Endothelial cell (in vitro differentiated cells): ENCODE data around the gene LRTM2. TPM values are rescaled to one million over a fixed set of nuclear protein-coding genes. Genes with fewer than 3 reads are reported as not detected.

Experiments used
- DNase-seq: peaks from one replicate; pipeline ENCODE4 v3.0.0; 2021; ENCODE audit warnings: low spot score
- H3K27ac Mint-ChIP-seq: one replicate; pipeline ENCODE4 v1.8.0; 2021; ENCODE audit warnings: mixed read lengths, inconsistent platforms; ENCODE audit not compliant: unreplicated experiment
- H3K27me3 Mint-ChIP-seq: one replicate; pipeline ENCODE4 v1.8.0; 2021; ENCODE audit warnings: mild to moderate bottlenecking, moderate library complexity, mixed read lengths, inconsistent platforms; ENCODE audit not compliant: unreplicated experiment
- H3K36me3 Mint-ChIP-seq: one replicate; pipeline ENCODE4 v1.8.0; 2021; ENCODE audit warnings: mild to moderate bottlenecking, low read depth, mixed read lengths, inconsistent platforms; ENCODE audit not compliant: unreplicated experiment
- H3K4me1 Mint-ChIP-seq: one replicate; pipeline ENCODE4 v1.8.0; 2021; ENCODE audit warnings: mild to moderate bottlenecking, mixed read lengths, inconsistent platforms; ENCODE audit not compliant: unreplicated experiment
- H3K4me3 Mint-ChIP-seq: one replicate; pipeline ENCODE4 v1.8.0; 2021; ENCODE audit warnings: mild to moderate bottlenecking, mixed read lengths, inconsistent platforms; ENCODE audit not compliant: unreplicated experiment
- H3K9me3 Mint-ChIP-seq: one replicate; pipeline ENCODE4 v1.8.0; 2021; ENCODE audit warnings: mixed read lengths, inconsistent platforms; ENCODE audit not compliant: unreplicated experiment
- CTCF ChIP-seq: fragments of 200-600 bp; sonication (generic); IDR thresholded peaks from one replicate; pipeline ENCODE4 v1.5.0; 2021; ENCODE audit warnings: antibody characterized with exemption; ENCODE audit not compliant: unreplicated experiment
- total RNA-seq: library from RNA; stranded (reverse); fragmentation: NEBNext Ultra II Directional; extraction: Animal tissue kit (Norgen Biotek cat#: 25700); gene quantifications from one replicate; pipeline ENCODE4 v1.2.1, GENCODE V29; 2021; ENCODE audit not compliant: unreplicated experiment

LRTM2 gene
- total RNA-seq, 1 donor from 2014 or later, result not detected

- DNase-seq, result no peak
- TF ChIP-seq CTCF, result no peak
- Mint-ChIP-seq H3K4me3 (no peak overlapping the region), H3K36me3 (peaks cover 11% of the 10 kb centered on the region), H3K27me3 (peaks cover 3% of the 10 kb centered on the region), H3K9me3 (peaks cover 14% of the 10 kb centered on the region), H3K27ac (no peak overlapping the region), H3K4me1 (no peaks in the 10 kb centered on the region)
Measured at GRCh38 chr12:1859643-1860042, 39.3 kb downstream of the LRTM2 start.

DNA sequence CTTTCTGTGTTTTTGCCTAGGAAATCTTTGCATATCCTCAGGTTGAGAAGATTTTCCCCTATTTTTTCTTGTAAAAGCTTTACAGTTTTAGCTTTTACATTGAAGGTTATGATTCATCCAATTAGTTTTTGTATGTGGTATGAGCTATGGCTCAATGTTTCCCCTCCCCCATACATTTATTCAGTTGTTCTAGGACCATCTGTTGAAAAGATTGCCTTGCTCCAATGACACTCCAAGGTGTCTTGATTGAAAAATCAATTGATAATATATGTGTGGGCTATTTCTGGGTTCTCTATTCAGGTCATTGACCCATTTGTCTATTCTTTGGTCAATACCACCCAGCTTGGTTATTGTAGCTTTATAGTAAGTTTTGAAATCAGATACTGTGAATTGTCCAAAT is 42.6 kb downstream of the LRTM2 start:
- Mint-ChIP-seq H3K4me3 (no peak overlapping the region), H3K27ac (no peak overlapping the region), H3K4me1 (no peaks in the 10 kb centered on the region), H3K9me3 (no peaks in the 10 kb centered on the region), H3K36me3 (no peaks in the 10 kb centered on the region), H3K27me3 (peaks cover 3% of the 10 kb centered on the region)
- no peak for DNase-seq
- TF ChIP-seq CTCF, result no peak

DNA sequence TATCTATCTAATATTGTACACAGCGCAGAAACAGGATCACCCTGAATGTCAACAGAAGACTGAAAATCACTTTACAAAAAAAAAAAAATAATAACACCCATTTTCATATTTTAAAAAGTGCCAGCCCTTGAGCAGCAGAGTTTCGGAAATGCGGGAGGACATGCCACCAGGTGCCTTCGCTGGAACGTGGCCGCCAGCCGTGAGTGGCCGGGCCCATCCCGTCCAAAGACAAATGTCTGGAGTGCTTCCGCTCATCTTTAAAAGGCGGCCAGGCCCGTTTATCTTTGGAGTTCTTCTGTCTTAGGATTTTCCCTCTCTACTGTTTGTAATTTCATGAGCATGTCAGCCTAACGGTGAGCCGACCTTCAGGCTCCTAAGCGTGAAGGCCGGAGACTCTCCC is 43.5 kb downstream of the LRTM2 start:
- no peak for TF ChIP-seq CTCF
- Mint-ChIP-seq H3K27ac (no peak overlapping the region), H3K4me3 (no peak overlapping the region), H3K36me3 (no peaks in the 10 kb centered on the region), H3K9me3 (no peaks in the 10 kb centered on the region), H3K27me3 (peaks cover 3% of the 10 kb centered on the region), H3K4me1 (no peaks in the 10 kb centered on the region)
- no peak for DNase-seq

DNA sequence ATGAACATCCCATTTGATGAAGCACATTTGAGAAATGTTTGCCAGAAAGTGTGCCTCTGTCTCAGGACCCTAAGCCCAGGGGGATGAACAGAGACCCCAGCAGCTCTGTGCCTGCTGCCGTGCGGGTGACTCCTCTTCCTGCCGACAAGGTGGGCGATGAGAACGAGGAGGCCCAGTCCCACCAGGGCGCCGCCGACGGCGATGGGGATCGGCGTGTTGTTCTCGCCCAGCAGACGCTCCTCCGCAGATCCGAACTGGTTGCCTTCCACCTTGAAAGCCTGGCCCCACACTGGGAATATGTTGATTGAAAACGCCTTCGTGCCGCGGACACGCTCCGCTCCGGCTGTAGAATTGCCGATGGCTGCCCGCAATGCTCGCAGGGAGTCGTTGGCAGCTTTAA is 44.1 kb downstream of the LRTM2 start:
- Mint-ChIP-seq H3K27ac (no peak overlapping the region), H3K36me3 (no peaks in the 10 kb centered on the region), H3K9me3 (no peaks in the 10 kb centered on the region), H3K4me3 (no peak overlapping the region), H3K4me1 (no peaks in the 10 kb centered on the region), H3K27me3 (peaks cover 5% of the 10 kb centered on the region)
- TF ChIP-seq CTCF, result no peak
- no peak for DNase-seq

- no peak for DNase-seq
- no peaks in the 10 kb centered on the region for H3K36me3 Mint-ChIP-seq
- no peak overlapping the region for H3K4me3 Mint-ChIP-seq
- peaks cover 7% of the 10 kb centered on the region for H3K27me3 Mint-ChIP-seq
- no peaks in the 10 kb centered on the region for H3K9me3 Mint-ChIP-seq
- no peaks in the 10 kb centered on the region for H3K4me1 Mint-ChIP-seq
- TF ChIP-seq CTCF, result no peak
- H3K27ac Mint-ChIP-seq, result no peak overlapping the region
Measured at GRCh38 chr12:1864867-1865266, 44.5 kb downstream of the LRTM2 start.
